Hepatocyte (in vitro differentiated cells): ENCODE measurements around the gene LDLRAD4. TPM values are rescaled to one million over a fixed set of nuclear protein-coding genes. Genes with fewer than 3 reads are reported as not detected.

Experiments
- DNase-seq: peaks from one replicate; pipeline ENCODE4 v3.0.0-alpha.2; 2016; ENCODE audit warnings: low spot score
- H2AFZ ChIP-seq: fragments of 200-600 bp; sonication (generic); 2 replicates; pipeline ENCODE4 v1.6.0; 2016; ENCODE audit warnings: antibody characterized with exemption, mild to moderate bottlenecking
- H3K27ac ChIP-seq: fragments of 200-600 bp; sonication (generic); 2 replicates; pipeline ENCODE4 v1.5.1; 2016; ENCODE audit warnings: mild to moderate bottlenecking
- H3K27me3 ChIP-seq: fragments of 200-600 bp; sonication (generic); 2 replicates; pipeline ENCODE4 v1.6.1; 2016
- H3K36me3 ChIP-seq: fragments of 200-600 bp; sonication (generic); replicated peaks from 2 replicates; pipeline ENCODE4 v1.5.1; 2016; ENCODE audit warnings: low read depth; ENCODE audit not compliant: insufficient read depth
- H3K4me1 ChIP-seq: fragments of 200-600 bp; sonication (generic); 2 replicates; pipeline ENCODE4 v1.5.1; 2016; ENCODE audit warnings: mild to moderate bottlenecking, moderate library complexity; ENCODE audit not compliant: insufficient read depth
- H3K4me2 ChIP-seq: fragments of 200-600 bp; sonication (generic); 2 replicates; pipeline ENCODE4 v1.6.0; 2016
- H3K4me3 ChIP-seq: fragments of 200-600 bp; sonication (generic); 2 replicates; pipeline ENCODE4 v1.5.1; 2016; ENCODE audit warnings: mild to moderate bottlenecking
- H3K79me2 ChIP-seq: fragments of 200-600 bp; sonication (generic); 2 replicates; pipeline ENCODE4 v1.6.0; 2017; ENCODE audit warnings: mild to moderate bottlenecking
- H3K9me2 ChIP-seq: fragments of 200-600 bp; sonication (generic); replicated peaks from 2 replicates; pipeline ENCODE4 v1.6.0; 2017; ENCODE audit warnings: mild to moderate bottlenecking; ENCODE audit not compliant: insufficient read depth
- H3K9me3 ChIP-seq: fragments of 200-600 bp; sonication (generic); 2 replicates; pipeline ENCODE4 v1.5.1; 2016; ENCODE audit warnings: low read depth, mild to moderate bottlenecking
- H4K20me1 ChIP-seq: fragments of 200-600 bp; sonication (generic); 2 replicates; pipeline ENCODE4 v1.6.0; 2016; ENCODE audit warnings: mild to moderate bottlenecking; ENCODE audit not compliant: insufficient read depth, poor library complexity, severe bottlenecking
- CTCF ChIP-seq: fragments of 200-600 bp; sonication (generic); IDR thresholded peaks from 2 replicates; pipeline ENCODE4 v1.5.1; 2016; ENCODE audit warnings: antibody characterized with exemption, mild to moderate bottlenecking; ENCODE audit not compliant: poor library complexity
- EZH2 ChIP-seq: fragments of 200-600 bp; sonication (generic); IDR thresholded peaks from 2 replicates; pipeline ENCODE4 v1.6.1; 2016; ENCODE audit warnings: antibody characterized with exemption, mild to moderate bottlenecking, borderline replicate concordance
- EZH2phosphoT487 ChIP-seq: fragments of 200-600 bp; sonication (generic); IDR thresholded peaks from one replicate; pipeline ENCODE4 v1.6.1; 2018; ENCODE audit warnings: antibody characterized with exemption, mild to moderate bottlenecking, low read depth, moderate library complexity; ENCODE audit not compliant: unreplicated experiment, severe bottlenecking
- WGBS: methylation state at CpG from one replicate; pipeline ENCODE4 v1.1.6; 2016; ENCODE audit warnings: low lambda C conversion rate; ENCODE audit errors: missing lambda C conversion rate; 5-methylcytosine and 5-hydroxymethylcytosine counted together
- polyA plus RNA-seq: library from polyadenylated mRNA; unstranded; fragments of >200 nt; fragmentation: Nextera tagmentation; extraction: Ambion mirVana; gene quantifications from 2 replicates; pipeline ENCODE4 v1.2.1, GENCODE V29; 2016
- total RNA-seq: library from RNA; depleted of rRNA; stranded (reverse); fragments of >200 nt; gene quantifications from 2 replicates; pipeline ENCODE4 v1.2.3, GENCODE V29; 2014

LDLRAD4 gene
- total and polyA plus RNA-seq, 2 experiments from 2014 or later, result 15.1 to 29.0 TPM

GRCh38 chr18:13574355-13574754, 355.8 kb downstream of the LDLRAD4 start:
- no peak for TF ChIP-seq EZH2
- TF ChIP-seq CTCF, result no peak
- TF ChIP-seq EZH2phosphoT487, result no peak
- H3K27me3 ChIP-seq, result no peaks in the 10 kb centered on the region
- no peak overlapping the region for H3K4me2 ChIP-seq
- no peaks in the 10 kb centered on the region for H3K36me3 ChIP-seq
- no peak for DNase-seq
- no peaks in the 10 kb centered on the region for H4K20me1 ChIP-seq
- no peak overlapping the region for H2AFZ ChIP-seq
- H3K9me3 ChIP-seq, result no peaks in the 10 kb centered on the region
- H3K4me3 ChIP-seq, result no peak overlapping the region
- H3K4me1 ChIP-seq, result peaks cover 7% of the 10 kb centered on the region
- no peak overlapping the region for H3K27ac ChIP-seq
- no peaks in the 10 kb centered on the region for H3K9me2 ChIP-seq
- no peaks in the 10 kb centered on the region for H3K79me2 ChIP-seq
- 96% methylated on average over 10 of the region's 10 CpGs for WGBS

GRCh38 chr18:13574761-13575160, 356.2 kb downstream of the LDLRAD4 start:
- WGBS, result 74% methylated on average over 1 of the region's 1 CpG
- TF ChIP-seq EZH2phosphoT487 (no peak), CTCF (no peak), EZH2 (no peak)
- Histone ChIP-seq H3K4me1 (peaks cover 3% of the 10 kb centered on the region), H3K27me3 (no peaks in the 10 kb centered on the region), H2AFZ (no peak overlapping the region), H3K79me2 (no peaks in the 10 kb centered on the region), H4K20me1 (no peaks in the 10 kb centered on the region), H3K4me3 (no peak overlapping the region), H3K9me3 (no peaks in the 10 kb centered on the region), H3K4me2 (no peak overlapping the region), H3K9me2 (no peaks in the 10 kb centered on the region), H3K27ac (no peak overlapping the region), H3K36me3 (no peaks in the 10 kb centered on the region)
- no peak for DNase-seq

- WGBS, result 92% methylated on average over 6 of the region's 6 CpGs
- Histone ChIP-seq H2AFZ (no peak overlapping the region), H3K9me2 (no peaks in the 10 kb centered on the region), H4K20me1 (no peaks in the 10 kb centered on the region), H3K79me2 (no peaks in the 10 kb centered on the region), H3K36me3 (no peaks in the 10 kb centered on the region), H3K27ac (no peak overlapping the region), H3K4me1 (no peaks in the 10 kb centered on the region), H3K9me3 (no peaks in the 10 kb centered on the region), H3K27me3 (no peaks in the 10 kb centered on the region), H3K4me2 (no peak overlapping the region), H3K4me3 (no peak overlapping the region)
- TF ChIP-seq EZH2, result no peak
- no peak for DNase-seq
Measured at GRCh38 chr18:13576598-13576997, 358.0 kb downstream of the LDLRAD4 start.

GRCh38 chr18:13577091-13577697, 358.6 kb downstream of the LDLRAD4 start:
- H3K27ac ChIP-seq, result no peak overlapping the region
- no peak overlapping the region for H2AFZ ChIP-seq
- H3K27me3 ChIP-seq, result no peaks in the 10 kb centered on the region
- TF ChIP-seq EZH2 (no peak), EZH2phosphoT487 (no peak), CTCF (no peak)
- H4K20me1 ChIP-seq, result no peaks in the 10 kb centered on the region
- no peak overlapping the region for H3K4me2 ChIP-seq
- no peaks in the 10 kb centered on the region for H3K79me2 ChIP-seq
- WGBS, result 84% methylated on average over 10 of the region's 10 CpGs
- H3K9me2 ChIP-seq, result no peaks in the 10 kb centered on the region
- no peaks in the 10 kb centered on the region for H3K36me3 ChIP-seq
- H3K4me3 ChIP-seq, result no peak overlapping the region
- DNase-seq, result no peak
- H3K9me3 ChIP-seq, result no peaks in the 10 kb centered on the region
- H3K4me1 ChIP-seq, result no peaks in the 10 kb centered on the region
